Measurements from ENCODE around the gene MET.

- TF ChIP-seq POLR2A (IDR thresholded peaks at IDR 0.05) (no peak), CTCF (IDR thresholded peaks at IDR 0.05 in 8 of 11, conservative IDR thresholded peaks at IDR 0.05 in 3 of 11) (no peak)
These were observed 156.3 kb downstream of the MET start for GRCh38 chr7:116828281-116828680.
